OCI-M2 (cell line): ENCODE measurements around the gene TAF7.
"Not testable (repeated sequence)": the region's sequence is repeated elsewhere in the genome, so short reads cannot be mapped to it uniquely, and the experiment has no call there.

ENCODE experiments used
- DNase-seq: peaks from one replicate; lab custom pipeline; 2025; ENCODE audit not compliant: unreplicated experiment; lab: John Stamatoyannopoulos, UW

TAF7 gene

DNA sequence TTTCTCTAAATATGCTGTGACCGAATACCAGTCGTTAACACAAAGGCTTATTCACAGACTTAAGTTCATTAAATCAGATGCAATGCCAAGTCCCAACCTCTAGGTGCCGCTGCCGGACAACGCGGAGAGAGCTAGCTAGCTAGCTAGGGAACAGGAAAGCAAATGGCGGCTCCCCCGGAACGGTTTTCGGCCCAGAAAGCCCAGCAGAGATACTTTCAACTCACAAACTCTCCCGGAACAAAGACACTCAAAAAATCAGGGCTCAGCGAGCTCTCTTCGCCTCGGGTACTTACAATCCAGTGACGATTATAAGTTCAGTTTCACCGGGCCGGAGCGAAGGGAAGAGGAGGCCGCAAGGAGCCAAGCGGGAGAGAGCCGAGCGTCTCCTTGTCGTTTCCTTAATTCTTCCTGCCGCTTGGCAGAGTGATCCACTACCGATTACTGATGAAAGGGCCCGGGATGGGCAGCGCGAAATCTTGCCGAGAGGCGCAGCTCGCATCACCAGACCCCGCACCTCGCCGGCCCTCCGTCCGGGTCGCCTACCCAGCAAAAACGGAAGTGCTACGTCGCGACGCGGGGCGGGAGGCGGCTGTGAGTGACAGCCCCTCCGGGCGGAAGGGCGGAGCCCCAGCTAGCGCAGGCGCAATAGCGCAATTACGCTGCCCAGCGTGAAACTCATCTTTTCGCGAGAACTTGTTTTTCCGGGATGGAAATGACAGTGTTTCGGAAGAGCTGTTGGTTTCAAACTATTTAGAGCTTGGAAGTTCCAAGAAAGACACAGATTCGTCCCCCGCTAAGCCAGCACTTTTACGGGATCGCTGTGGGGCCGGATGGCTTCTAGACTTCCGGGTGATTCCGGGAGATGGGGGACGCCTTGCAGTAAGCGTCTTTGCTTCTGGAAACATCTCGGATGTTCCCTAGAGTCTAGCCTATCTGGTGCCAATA lies at the start of gene TAF7:
Gene TAF7, minus strand, starts transcription at position 560 of the 945 bp plus-strand sequence. CDS start 740 bp downstream, outside the sequence.
- peak; percentile 71 for DNase-seq

GRCh38 chr5:141366016-141366896 lies 45.7 kb upstream of the TAF7 start:
- no peak for DNase-seq

- DNase-seq = no peak
Observed at GRCh38 chr5:141363952-141364660, 43.5 kb upstream of the TAF7 start, which contains the start of gene PCDHGA5. TSS of gene PCDHGA5 (plus strand) at chr5:141364162. CDS start at chr5:141364331, 169 bp downstream.

- DNase-seq = no peak
Observed at GRCh38 chr5:141362719-141363118, 42.1 kb upstream of the TAF7 start.

- DNase-seq = no peak
Observed at GRCh38 chr5:141360685-141361084, 40.1 kb upstream of the TAF7 start.

DNA sequence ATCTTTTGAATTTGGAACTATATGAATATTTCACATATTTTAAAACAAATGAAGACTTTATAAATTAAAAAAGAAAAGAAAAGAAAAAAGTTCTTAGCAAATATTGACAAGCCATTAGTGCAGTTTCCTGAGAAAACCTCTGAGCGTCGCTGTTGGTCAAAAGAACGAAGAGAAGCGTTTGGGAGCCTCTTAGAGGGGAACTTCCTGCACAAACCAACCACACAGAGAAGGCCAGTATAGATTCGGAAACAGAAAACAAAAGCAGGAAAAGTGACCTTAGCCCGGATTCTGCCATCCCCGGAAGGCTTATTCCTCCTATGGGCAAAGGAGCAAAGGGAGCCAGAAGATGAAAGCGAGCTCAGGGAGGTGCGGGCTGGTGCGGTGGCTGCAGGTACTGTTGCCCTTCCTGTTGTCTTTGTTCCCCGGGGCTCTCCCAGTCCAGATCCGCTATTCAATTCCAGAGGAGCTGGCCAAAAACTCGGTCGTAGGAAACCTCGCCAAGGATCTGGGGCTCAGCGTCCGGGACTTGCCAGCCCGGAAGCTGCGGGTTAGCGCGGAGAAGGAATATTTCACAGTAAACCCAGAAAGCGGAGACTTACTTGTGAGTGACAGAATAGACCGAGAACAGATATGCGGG lies 39.3 kb upstream of the TAF7 start, which contains the start of gene PCDHGB2:
Gene PCDHGB2, plus strand, starts transcription at position 205 of the 637 bp plus-strand sequence. Its CDS starts 142 bp downstream, at position 347.
- no peak for DNase-seq

- no peak for DNase-seq
Observed at GRCh38 chr5:141356950-141357349, 36.4 kb upstream of the TAF7 start.

GRCh38 chr5:141356133-141356532 lies 35.5 kb upstream of the TAF7 start:
- no peak for DNase-seq

GRCh38 chr5:141355641-141356040 lies 35.1 kb upstream of the TAF7 start:
- DNase-seq = no peak

- no peak for DNase-seq
Observed at GRCh38 chr5:141354900-141355469, 34.4 kb upstream of the TAF7 start, which contains the start of gene PCDHGA4. TSS of gene PCDHGA4 (plus strand) at chr5:141355021. CDS start at chr5:141355108, 87 bp downstream.

- no peak for DNase-seq
Observed at GRCh38 chr5:141351591-141351990, 31.0 kb upstream of the TAF7 start.

GRCh38 chr5:141349917-141350619 lies 29.5 kb upstream of the TAF7 start, which contains the start of gene PCDHGB1:
TSS of gene PCDHGB1 (plus strand) at chr5:141350099. CDS start at chr5:141350261, 162 bp downstream.
- no peak for DNase-seq

DNA sequence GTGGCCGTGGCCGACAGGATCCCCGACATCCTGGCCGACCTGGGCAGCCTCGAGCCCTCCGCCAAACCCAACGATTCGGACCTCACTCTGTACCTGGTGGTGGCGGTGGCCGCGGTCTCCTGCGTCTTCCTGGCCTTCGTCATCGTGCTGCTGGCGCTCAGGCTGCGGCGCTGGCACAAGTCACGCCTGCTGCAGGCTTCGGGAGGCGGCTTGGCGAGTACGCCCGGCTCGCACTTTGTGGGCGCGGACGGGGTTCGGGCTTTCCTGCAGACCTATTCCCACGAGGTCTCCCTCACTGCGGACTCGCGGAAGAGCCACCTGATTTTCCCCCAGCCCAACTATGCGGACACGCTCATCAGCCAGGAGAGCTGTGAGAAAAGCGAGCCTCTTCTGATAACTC lies 25.4 kb upstream of the TAF7 start:
- not testable (repeated sequence) for DNase-seq

- DNase-seq = no peak
Observed at GRCh38 chr5:141345327-141345726, 24.7 kb upstream of the TAF7 start.

GRCh38 chr5:141343953-141344463 lies 23.4 kb upstream of the TAF7 start:
- no peak for DNase-seq

GRCh38 chr5:141343242-141343952 lies 22.8 kb upstream of the TAF7 start, which contains the start of gene PCDHGA3:
TSS of gene PCDHGA3 (plus strand) at chr5:141343829. CDS start at chr5:141344034, 205 bp downstream.
- DNase-seq = no peak

DNA sequence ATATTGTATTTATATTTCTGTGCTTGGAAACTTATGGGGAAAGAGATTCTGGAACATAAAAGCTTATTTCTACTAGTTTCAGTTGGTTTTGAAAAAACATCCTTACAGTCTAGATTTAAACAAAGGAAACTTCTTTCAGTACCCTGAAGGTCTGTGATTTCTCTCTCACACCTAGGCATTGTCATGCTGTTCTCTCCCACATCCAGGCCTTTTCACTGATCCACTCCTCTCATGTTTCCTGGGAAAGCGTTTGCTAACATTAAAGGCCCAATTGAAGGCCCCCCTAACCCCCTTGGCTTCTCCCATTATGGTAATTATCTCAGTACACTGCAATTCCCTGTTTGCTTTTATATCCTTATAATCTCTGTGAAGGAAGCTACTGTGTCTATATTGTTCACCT lies 22.2 kb upstream of the TAF7 start:
- no peak for DNase-seq

GRCh38 chr5:141340781-141341354 lies 20.3 kb upstream of the TAF7 start:
- DNase-seq = not testable (repeated sequence)
